NCI-H510A treated with DMSO at 0.1 percent for 48 hours (cell line): Measurements from ENCODE around the gene OPN1MW.
A peak's percentile ranks its signal among the peaks of the same experiment; 100 is the strongest.
"Not testable (repeated sequence)": the region's sequence is repeated elsewhere in the genome, so short reads cannot be mapped to it uniquely, and the experiment has no call there.

ENCODE experiments used
- DNase-seq: peaks from one replicate; lab custom pipeline; 2025; lab: John Stamatoyannopoulos, UW

The OPN1MW gene

GRCh38 chrX:154182296-154182695 is at the start of gene OPN1MW:
Gene OPN1MW, plus strand, starts transcription at chrX:154182596. Its CDS starts 82 bp downstream, at chrX:154182678.
- not testable (repeated sequence) for DNase-seq

DNA sequence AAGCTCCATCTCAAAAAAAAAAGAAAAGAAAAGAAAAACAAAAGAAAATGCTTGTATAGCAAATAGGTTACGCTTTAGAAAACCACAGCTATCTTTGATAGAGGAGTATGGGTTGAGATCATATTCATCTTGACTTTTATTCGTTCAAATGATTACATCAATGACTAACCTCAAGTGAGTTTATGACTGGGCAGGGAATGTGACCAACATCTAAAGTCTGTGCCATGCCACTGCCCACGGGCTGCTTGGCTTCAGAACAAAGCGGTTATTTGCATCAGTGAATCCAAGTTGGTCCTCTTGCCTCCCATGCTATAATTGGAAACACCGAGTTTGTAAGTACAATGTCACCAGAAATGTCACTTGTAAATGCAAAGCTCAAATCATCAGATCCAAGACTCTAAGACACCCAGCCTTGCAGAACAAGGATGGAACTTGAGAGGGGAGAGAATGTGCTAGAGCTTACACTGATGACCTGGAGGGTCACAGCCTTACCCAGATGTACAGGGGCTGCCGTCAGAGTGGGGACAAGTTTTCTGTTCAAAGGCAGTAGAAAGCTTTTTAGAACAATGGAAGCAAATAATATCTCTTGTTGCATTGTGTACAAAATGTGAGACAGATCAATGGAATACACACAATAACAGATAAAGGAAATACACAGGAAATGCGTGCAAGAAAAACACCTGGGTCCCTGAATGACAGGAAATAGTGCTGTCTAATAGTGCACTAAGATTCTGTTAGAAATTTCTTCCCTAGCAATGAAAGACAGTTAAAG is 46.8 kb upstream of the OPN1MW start:
- no peak for DNase-seq

GRCh38 chrX:154136627-154137161 is 45.7 kb upstream of the OPN1MW start:
- DNase-seq: peak; percentile 23

DNA sequence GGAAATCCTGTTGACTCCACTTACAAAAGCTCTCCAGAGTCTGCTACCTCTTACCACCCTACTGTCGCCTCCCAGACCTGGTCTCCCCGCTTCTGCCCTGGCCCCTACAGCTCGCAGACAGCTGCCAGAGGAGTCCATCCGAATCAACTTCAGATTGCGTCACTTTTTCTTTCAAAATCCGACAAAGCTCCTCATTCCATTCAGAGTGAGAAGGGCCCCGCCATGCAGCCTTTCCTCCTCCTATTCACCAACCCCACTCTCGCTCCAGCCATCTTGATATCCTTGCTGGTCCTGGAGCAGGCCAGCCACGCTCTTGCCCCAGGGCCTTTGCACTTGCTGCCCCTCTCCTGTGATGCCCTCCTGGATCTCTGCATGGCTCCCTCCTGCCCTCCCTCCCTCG is 43.5 kb upstream of the OPN1MW start:
- DNase-seq: no peak

GRCh38 chrX:154140206-154140605 is 42.2 kb upstream of the OPN1MW start:
- no peak for DNase-seq

DNA sequence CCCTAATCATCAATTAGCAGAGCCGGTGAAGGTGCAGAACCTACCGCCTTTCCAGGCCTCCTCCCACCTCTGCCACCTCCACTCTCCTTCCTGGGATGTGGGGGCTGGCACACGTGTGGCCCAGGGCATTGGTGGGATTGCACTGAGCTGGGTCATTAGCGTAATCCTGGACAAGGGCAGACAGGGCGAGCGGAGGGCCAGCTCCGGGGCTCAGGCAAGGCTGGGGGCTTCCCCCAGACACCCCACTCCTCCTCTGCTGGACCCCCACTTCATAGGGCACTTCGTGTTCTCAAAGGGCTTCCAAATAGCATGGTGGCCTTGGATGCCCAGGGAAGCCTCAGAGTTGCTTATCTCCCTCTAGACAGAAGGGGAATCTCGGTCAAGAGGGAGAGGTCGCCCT is 41.7 kb upstream of the OPN1MW start:
- no peak for DNase-seq

GRCh38 chrX:154142386-154142785 is 40.0 kb upstream of the OPN1MW start:
- DNase-seq: no peak

DNA sequence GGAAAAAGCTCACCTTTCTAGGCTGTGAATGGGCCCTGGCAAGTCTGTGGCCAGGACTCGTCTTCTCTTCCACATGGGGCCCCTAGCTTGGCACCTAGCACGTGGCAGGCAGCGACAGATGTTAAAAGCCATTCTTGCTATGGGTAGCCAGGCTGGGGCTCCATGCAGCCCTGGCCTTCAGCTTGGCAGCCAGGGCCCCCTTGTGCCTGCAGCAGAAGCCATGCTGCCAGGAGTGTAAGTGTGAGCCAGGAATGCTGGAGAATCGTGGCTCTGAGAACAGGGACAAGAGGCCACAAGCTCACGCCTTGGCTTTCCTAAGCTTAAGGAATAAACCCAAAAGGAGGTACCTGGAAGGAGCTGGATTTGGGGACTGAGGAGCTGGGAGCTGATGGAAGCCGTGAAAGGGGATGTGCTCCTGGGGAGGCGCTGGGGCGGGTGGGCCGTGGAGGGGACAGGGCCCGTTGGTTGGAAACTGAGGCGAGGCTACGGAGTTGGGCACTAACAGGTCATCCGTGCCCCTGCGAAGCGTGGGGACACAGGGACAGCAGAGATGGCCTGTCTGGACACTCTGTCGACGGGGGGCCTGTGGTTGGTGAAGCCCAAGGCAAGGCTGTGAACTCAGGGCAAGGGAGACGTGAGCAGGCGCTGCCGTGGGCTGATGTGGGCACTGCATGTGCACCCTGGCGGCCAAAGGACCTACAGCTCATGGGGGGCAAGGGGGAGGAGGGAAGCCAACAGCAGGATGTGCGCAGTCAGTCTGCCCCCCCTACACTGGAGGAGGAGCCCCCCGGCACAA is 39.2 kb upstream of the OPN1MW start:
- DNase-seq: no peak

DNA sequence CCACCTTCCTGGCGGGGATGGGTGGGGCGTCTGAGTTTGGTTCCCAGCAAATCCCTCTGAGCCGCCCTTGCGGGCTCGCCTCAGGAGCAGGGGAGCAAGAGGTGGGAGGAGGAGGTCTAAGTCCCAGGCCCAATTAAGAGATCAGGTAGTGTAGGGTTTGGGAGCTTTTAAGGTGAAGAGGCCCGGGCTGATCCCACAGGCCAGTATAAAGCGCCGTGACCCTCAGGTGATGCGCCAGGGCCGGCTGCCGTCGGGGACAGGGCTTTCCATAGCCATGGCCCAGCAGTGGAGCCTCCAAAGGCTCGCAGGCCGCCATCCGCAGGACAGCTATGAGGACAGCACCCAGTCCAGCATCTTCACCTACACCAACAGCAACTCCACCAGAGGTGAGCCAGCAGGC is 38.4 kb upstream of the OPN1MW start, which contains the start of gene OPN1LW:
OPN1LW (plus strand) TSS at position 234 of the 400 bp plus-strand sequence; CDS start at position 275, 41 bp downstream.
- not testable (repeated sequence) for DNase-seq

GRCh38 chrX:154151030-154151429 is 31.4 kb upstream of the OPN1MW start:
- DNase-seq: not testable (repeated sequence)

GRCh38 chrX:154156221-154156620 is 26.2 kb upstream of the OPN1MW start:
- DNase-seq: not testable (repeated sequence)

DNA sequence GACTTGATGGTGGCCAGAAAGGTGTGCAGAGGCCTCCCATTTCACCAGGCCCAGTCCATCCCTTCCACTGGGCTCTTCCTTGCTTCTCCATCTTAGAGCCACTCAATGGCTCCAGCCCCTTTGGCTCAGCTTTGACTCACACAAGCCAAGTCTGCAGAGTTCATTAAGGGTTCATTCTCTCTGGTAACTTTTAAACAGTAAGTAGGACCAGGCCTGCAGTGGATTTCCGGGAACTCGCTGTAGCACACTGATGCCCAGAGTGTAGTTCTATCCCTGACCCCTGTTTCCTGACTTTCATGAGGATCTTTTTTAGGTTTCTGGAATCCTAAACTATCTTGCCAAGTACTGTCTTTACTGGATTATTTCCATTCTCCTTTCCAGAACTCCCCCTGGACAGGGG is 25.2 kb upstream of the OPN1MW start:
- not testable (repeated sequence) for DNase-seq

GRCh38 chrX:154159345-154159744 is 23.1 kb upstream of the OPN1MW start:
- DNase-seq: not testable (repeated sequence)

- DNase-seq: not testable (repeated sequence)
Measured at GRCh38 chrX:154164902-154165301, 17.5 kb upstream of the OPN1MW start.

DNA sequence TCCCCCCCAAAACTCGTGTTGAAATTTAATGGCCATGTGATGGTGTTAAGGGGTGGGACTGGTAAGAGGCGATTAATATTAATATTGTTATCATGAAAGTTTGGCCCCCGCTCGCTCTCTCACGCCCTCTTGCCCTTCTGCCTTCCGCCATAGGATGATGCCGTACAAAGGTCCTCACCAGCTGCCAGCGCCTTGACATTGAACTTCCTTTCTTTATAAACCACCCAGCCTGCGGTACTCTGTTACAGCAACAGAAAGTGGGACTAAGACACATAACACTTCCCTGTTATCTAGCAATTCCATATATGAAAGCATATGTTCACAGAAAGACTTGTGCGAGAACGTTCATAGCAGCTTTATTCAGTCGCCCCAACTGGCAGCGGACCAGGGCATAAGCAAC is 14.0 kb upstream of the OPN1MW start:
- DNase-seq: not testable (repeated sequence)

DNA sequence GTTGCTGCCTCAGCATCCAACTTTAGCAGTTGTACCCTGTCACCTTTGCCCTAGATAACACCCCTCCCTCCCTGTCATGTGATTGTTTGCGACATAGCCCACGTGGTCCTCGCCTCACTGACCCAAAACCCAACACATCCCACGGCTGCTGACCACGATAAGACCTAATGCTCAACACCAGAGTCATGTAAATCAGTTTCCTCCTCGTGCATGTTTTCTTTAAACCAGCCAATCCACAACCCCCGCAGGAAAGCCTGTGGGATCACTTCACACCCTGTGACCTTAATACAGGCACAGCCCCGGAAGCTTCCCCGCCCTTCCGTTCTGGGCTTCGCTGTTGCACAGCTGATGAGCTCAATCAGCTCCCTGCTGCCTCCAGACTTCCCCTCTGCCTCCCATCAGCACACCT is 9.9 kb upstream of the OPN1MW start:
- not testable (repeated sequence) for DNase-seq

DNA sequence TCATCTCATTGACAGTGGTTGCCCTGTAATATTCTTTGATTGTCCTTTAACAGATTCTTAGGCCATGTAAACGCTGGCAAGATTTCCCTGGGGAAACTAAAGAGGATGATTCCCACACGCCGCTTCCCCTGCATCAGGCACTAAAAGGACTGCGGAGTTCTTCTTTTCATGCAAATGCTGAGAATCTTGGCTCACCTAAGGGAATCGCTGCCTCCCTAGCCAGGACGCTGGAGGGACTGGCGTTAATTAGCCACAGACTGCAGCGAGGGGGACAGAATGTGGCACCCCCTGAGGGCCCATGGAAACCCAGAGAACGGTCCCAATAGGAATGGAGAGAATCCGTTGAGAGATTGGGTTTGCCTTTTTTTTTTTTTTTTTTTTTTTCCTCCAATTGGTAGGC is 8.0 kb upstream of the OPN1MW start:
- DNase-seq: not testable (repeated sequence)

- not testable (repeated sequence) for DNase-seq
Measured at GRCh38 chrX:154183794-154184193, 1.4 kb downstream of the OPN1MW start.

- DNase-seq: not testable (repeated sequence)
Measured at GRCh38 chrX:154192846-154193245, 10.4 kb downstream of the OPN1MW start.

DNA sequence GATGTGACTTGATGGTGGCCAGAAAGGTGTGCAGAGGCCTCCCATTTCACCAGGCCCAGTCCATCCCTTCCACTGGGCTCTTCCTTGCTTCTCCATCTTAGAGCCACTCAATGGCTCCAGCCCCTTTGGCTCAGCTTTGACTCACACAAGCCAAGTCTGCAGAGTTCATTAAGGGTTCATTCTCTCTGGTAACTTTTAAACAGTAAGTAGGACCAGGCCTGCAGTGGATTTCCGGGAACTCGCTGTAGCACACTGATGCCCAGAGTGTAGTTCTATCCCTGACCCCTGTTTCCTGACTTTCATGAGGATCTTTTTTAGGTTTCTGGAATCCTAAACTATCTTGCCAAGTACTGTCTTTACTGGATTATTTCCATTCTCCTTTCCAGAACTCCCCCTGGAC is 11.9 kb downstream of the OPN1MW start:
- not testable (repeated sequence) for DNase-seq

DNA sequence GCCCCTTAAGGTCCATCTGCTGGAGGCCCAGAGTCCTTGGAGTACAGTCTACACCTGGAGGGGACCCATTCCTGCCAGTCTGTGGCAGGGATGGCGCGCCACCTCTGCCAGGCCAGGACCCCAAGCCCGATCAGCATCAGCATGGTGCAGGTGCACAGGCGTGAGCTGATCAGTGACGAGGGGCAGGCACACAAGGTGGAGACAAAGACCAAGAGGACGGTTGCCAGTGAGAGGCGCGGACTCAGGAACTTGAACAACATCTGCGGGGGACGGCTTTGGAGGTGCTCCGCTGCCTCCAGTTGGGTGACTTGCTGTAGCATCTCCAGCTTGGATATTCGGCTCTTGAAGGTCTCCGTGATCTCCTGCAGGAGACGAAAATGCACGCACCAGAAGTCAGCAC is 14.1 kb downstream of the OPN1MW start:
- DNase-seq: not testable (repeated sequence)

DNA sequence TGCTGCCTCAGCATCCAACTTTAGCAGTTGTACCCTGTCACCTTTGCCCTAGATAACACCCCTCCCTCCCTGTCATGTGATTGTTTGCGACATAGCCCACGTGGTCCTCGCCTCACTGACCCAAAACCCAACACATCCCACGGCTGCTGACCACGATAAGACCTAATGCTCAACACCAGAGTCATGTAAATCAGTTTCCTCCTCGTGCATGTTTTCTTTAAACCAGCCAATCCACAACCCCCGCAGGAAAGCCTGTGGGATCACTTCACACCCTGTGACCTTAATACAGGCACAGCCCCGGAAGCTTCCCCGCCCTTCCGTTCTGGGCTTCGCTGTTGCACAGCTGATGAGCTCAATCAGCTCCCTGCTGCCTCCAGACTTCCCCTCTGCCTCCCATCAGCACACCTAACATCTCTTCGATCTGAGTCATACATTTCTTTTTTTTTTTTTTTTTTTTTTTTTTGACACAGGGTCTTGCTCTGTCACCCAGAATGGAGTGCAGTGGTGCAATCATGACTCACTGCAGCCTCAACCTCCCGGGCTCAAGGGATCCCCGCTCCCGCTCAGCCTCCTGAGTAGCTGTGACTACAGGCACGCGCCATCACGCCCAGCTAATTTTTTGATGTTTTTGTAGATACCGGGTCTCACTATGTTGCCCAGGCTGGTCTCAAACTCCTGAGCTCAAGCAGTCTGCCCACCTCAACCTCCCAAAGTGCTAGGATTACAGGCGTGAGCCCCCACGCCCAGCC is 27.4 kb downstream of the OPN1MW start:
- DNase-seq: not testable (repeated sequence)
